Activated T-cell treated with anti-CD3 and anti-CD28 coated beads for 48 hours (primary cell): ENCODE results near the gene OR56B4.

Experiments
- DNase-seq: peaks from one replicate; pipeline ENCODE4 v3.0.0-alpha.2; 2020; ENCODE audit warnings: low read depth

OR56B4 gene

GRCh38 chr11:6152126-6152525 lies 44.6 kb downstream of the OR56B4 start:
- no peak for DNase-seq

GRCh38 chr11:6156628-6157359 lies 49.3 kb downstream of the OR56B4 start:
- no peak for DNase-seq
